RWPE1 (cell line): Measurements from ENCODE around the gene RANBP10.

ENCODE experiments used
- CTCF ChIA-PET: fragments of 350-600 bp; sonication (Branson Sonifier 250); formaldehyde crosslinking; extraction: SDS; loops from one replicate; lab custom pipeline; 2021; lab: Yijun Ruan, JAX
- POLR2A ChIA-PET: fragments of 400-600 bp; formaldehyde crosslinking; extraction: SDS; loops from one replicate; lab custom pipeline; 2020; ENCODE audit warnings: antibody characterized with exemption; ENCODE audit not compliant: low non-redundant PET; lab: Yijun Ruan, JAX
- DNase-seq: peaks from one replicate; pipeline ENCODE4 v3.0.0; 2012; ENCODE audit warnings: low spot score
- H3K27ac ChIP-seq: fragments of 450-650 bp; 2 replicates; pipeline ENCODE4 v1.5.1; 2017
- TF ChIP-seq, protein P1 (sequence below): fragments of 450-650 bp; conservative IDR thresholded peaks from 2 replicates; pipeline ENCODE4 v1.5.1; 2017; ENCODE audit warnings: low read depth, mild to moderate bottlenecking

Gene RANBP10

DNA sequence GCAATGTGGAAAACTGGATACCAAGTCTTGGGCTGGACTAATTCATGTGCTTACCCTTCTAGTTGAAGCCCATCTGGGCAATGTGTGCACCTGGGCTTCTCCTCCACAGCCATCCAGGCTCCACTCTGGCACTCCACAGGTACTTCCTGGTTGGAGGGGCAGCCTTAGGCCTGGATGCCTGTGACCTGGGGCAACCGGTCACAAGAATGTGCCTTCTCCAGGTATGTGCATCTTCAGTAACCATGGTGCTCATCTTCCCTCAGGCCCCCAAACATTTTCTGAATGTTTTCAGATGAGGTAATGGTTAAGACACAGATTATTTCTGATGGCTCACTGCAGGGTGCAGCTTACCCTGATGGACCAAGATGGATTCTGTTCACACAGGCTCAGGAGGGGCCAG, 128.6 kb downstream of the RANBP10 start:
- ChIA-PET CTCF (no interaction called here), POLR2A (no interaction called here)
- no peak for DNase-seq

DNA sequence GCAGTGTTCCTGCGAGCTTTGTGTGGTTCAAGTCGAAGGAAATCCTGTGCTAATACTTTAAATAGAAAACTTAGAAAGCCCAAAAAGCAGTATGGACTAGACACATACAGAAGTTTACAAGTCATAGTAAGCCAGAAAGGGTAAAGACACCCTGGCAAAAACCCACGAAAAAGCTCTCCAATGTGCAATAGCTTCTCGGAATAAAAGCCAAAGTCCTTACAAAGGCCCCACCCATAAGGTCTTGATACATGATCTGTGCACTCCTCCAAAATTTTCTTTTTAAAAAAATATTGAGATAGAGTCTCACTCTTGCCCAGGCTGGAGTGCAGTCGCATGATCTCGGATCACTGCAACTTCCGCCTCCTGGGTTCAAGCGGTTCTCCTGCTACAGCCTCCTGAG, 129.4 kb downstream of the RANBP10 start:
- POLR2A ChIA-PET: interaction anchor here (0.6 kb wide), 1 partner anchor 119 kb away, joined by 3 read pairs; no protein-coding TSS in a partner anchor
- TF ChIP-seq, protein P1, sequence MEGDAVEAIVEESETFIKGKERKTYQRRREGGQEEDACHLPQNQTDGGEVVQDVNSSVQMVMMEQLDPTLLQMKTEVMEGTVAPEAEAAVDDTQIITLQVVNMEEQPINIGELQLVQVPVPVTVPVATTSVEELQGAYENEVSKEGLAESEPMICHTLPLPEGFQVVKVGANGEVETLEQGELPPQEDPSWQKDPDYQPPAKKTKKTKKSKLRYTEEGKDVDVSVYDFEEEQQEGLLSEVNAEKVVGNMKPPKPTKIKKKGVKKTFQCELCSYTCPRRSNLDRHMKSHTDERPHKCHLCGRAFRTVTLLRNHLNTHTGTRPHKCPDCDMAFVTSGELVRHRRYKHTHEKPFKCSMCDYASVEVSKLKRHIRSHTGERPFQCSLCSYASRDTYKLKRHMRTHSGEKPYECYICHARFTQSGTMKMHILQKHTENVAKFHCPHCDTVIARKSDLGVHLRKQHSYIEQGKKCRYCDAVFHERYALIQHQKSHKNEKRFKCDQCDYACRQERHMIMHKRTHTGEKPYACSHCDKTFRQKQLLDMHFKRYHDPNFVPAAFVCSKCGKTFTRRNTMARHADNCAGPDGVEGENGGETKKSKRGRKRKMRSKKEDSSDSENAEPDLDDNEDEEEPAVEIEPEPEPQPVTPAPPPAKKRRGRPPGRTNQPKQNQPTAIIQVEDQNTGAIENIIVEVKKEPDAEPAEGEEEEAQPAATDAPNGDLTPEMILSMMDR: no peak
- peak overlapping the region; percentile 7; the same call in 1 of the 2 replicates for H3K27ac ChIP-seq
- no peak for DNase-seq
- CTCF ChIA-PET: interaction anchor here (0.7 to 1.0 kb wide), 3 partner anchors 9 to 196 kb away, joined by 3 to 7 read pairs (median 3); partner anchors contain the start of gene ATP6V0D1

More for the DNA sequence above, 128.6 kb downstream of the RANBP10 start:
- H3K27ac ChIP-seq: peak overlapping the region; percentile 7; the same call in 1 of the 2 replicates
- TF ChIP-seq, protein P1: no peak

DNA sequence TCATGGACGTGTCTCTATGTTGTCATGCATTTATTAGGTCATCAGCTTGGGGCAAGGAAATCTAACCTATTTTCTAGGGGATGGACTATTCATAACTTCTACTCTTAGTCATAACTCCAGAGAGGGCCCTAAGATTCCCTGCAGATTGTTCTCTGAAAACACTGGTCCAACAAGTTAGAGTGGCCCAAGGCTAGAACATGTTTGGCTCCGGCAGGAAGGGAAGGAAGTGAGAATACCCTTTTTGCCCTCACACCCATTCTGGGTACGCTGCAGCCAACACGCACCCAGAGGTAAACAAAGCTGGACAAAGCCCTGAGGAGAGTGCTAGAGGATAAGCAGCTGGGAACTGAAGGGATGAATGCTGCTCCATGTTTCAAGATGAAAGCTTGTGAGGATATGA, 129.8 kb downstream of the RANBP10 start:
- no peak overlapping the region for H3K27ac ChIP-seq
- DNase-seq: no peak
- CTCF ChIA-PET: interaction anchor here (0.5 to 1.0 kb wide), 4 partner anchors 8 to 229 kb away, joined by 3 to 7 read pairs (median 4); partner anchors contain the start of gene ATP6V0D1
- TF ChIP-seq, protein P1: no peak
- POLR2A ChIA-PET: interaction anchor here (0.6 kb wide), 1 partner anchor 119 kb away, joined by 3 read pairs; no protein-coding TSS in a partner anchor

DNA sequence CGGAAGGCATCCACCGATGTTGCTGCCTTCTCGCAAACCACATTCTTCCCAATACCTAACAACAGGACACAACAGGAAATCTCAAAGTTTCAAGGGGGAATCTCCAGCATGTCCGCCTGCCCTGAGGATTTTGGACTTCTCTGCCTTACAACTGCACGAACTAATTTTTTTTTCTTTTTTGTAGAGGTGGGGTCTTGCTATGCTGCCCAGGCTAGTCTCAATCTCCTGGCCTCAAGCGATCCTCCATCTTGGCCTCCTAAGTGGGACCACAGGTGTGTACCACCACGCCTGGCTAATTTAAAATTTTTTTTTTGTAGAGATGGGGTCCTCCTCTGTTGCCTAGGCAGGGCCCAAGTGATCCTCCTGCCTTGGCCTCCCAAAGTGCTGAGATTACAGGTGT, 130.4 kb downstream of the RANBP10 start:
- POLR2A ChIA-PET: no interaction called here
- 0 out of 2 replicates have a peak overlapping the region, but pooled peaks have one; percentile 2 for H3K27ac ChIP-seq
- CTCF ChIA-PET: interaction anchor here (0.5 to 1.1 kb wide), 4 partner anchors 8 to 229 kb away, joined by 3 to 4 read pairs (median 4); no protein-coding TSS in a partner anchor
- no peak for DNase-seq
- TF ChIP-seq, protein P1: no peak

DNA sequence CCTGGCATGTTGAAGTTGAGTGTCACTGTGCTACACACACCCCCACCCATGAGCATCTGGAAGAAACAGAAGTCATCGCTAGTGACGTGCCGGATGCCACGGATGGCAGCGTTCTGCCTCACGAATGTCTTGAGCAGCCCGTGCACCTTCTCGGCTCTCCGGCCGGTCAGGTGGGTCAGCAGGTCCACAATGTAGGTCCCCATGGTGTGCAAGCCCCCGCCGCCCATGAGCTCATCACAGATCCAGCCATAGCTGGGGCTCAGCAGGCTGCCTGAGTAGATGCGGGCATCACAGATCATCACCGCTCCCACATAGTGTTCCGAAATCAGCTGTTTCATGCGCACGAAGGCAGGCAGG, 130.8 kb downstream of the RANBP10 start:
- no peak for DNase-seq
- TF ChIP-seq, protein P1: no peak
- ChIA-PET CTCF (interaction anchor here (1.1 kb wide), 1 partner anchor 12 kb away, joined by 4 read pairs; no protein-coding TSS in a partner anchor), POLR2A (no interaction called here)
- 0 out of 2 replicates have a peak overlapping the region, but pooled peaks have one; percentile 2 for H3K27ac ChIP-seq

DNA sequence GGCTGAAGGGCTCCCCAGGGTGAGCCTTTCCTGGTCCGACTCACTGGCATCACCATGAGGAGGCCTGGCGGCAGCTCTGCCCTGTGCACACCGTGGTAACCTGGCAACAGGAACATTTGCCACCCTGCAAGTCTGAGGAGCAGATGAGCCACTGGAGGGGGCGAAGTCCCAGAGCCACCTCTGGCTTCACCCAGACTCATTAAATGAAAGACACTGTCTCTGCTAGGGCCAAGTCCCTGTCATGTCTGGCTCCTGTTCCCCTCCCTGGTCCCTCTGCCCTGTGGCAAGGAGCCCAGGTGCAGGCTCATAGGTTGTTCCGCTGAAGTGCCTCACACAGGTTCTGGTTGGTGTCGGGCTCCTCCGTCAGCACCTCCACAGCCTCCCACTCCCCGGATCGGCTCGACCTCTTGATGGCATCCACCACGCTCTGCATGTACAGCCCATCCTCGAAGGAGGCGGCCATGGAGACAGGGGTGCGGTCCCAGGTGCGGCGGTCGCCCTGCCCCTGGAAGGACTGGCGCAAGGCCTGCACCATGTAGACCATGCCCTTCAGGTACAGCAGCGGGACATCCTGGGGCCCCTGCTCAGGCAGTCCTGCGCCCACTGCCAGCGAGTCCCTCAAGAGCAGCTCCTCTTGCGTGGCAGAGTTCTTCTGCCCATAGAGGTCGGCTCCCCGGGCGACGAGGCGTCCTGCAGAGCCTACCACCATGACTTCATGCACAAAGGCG, 131.3 kb downstream of the RANBP10 start:
- ChIA-PET CTCF (interaction anchor here (1.1 kb wide), 1 partner anchor 11 kb away, joined by 4 read pairs; no protein-coding TSS in a partner anchor), POLR2A (no interaction called here)

More for the DNA sequence above, 131.3 kb downstream of the RANBP10 start:
- DNase-seq: no peak
- peak overlapping the region; percentile 60 for H3K27ac ChIP-seq
- TF ChIP-seq, protein P1: no peak
